Measurements from ENCODE around the gene STX11. TPM values are rescaled to one million over a fixed set of nuclear protein-coding genes. Genes with fewer than 3 reads are reported as not detected.

The STX11 gene
- total RNA-seq, 1 donor from 2014 or later = 6.8 TPM

- DNase-seq = no peak
- Histone ChIP-seq H3K9me3 (replicated peaks) (no peaks in the 10 kb centered on the region), H3K27me3 (ENCODE audit: low read depth) (no peaks in the 10 kb centered on the region), H3K4me1 (no peaks in the 10 kb centered on the region), H3K4me3 (no peak overlapping the region), H3K27ac (replicated peaks) (no peak overlapping the region), H3K36me3 (no peaks in the 10 kb centered on the region)
- no peak for TF ChIP-seq CTCF (IDR thresholded peaks at IDR 0.05; ENCODE audit: borderline replicate concordance)
- intact Hi-C loops (cut with micrococcal nuclease) = no loop called here
Measured at GRCh38 chr6:144110210-144110609, 40.1 kb upstream of the STX11 start.

DNA sequence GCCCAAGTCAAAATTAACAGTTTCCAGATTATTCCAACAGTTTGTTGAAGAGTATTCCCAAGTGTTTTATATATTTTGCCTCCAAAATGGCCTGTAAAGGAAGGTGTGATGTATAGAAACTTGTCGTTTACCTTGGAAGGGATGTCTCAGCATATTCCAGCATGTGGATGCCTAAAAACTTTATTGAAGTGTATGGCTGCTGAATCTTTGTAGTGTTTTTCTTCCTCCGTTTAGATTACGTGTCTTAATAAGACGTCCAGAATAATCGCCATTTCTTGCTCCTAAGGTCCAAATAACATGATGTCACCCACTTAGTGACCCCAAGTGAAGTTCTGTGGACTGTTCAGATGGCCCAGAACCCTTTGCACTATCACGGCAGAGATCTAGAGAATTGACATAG is 37.0 kb upstream of the STX11 start:
- no peaks in the 10 kb centered on the region for H3K36me3 ChIP-seq
- no peak overlapping the region for H3K4me3 ChIP-seq
- no peaks in the 10 kb centered on the region for H3K9me3 ChIP-seq (replicated peaks)
- no peak overlapping the region for H3K27ac ChIP-seq (replicated peaks)
- DNase-seq = no peak
- H3K4me1 ChIP-seq = no peaks in the 10 kb centered on the region
- TF ChIP-seq CTCF (IDR thresholded peaks at IDR 0.05; ENCODE audit: borderline replicate concordance) = no peak
- no peaks in the 10 kb centered on the region for H3K27me3 ChIP-seq (ENCODE audit: low read depth)
- intact Hi-C loops (cut with micrococcal nuclease) = no loop called here

- H3K4me3 ChIP-seq = no peak overlapping the region
- H3K36me3 ChIP-seq = no peaks in the 10 kb centered on the region
- intact Hi-C loops (cut with micrococcal nuclease) = no loop called here
- no peak for DNase-seq
- no peak for TF ChIP-seq CTCF (IDR thresholded peaks at IDR 0.05; ENCODE audit: borderline replicate concordance)
- no peak overlapping the region for H3K27ac ChIP-seq (replicated peaks)
- no peaks in the 10 kb centered on the region for H3K9me3 ChIP-seq (replicated peaks)
- no peaks in the 10 kb centered on the region for H3K27me3 ChIP-seq (ENCODE audit: low read depth)
- no peaks in the 10 kb centered on the region for H3K4me1 ChIP-seq
Measured at GRCh38 chr6:144115219-144115618, 35.1 kb upstream of the STX11 start.

DNA sequence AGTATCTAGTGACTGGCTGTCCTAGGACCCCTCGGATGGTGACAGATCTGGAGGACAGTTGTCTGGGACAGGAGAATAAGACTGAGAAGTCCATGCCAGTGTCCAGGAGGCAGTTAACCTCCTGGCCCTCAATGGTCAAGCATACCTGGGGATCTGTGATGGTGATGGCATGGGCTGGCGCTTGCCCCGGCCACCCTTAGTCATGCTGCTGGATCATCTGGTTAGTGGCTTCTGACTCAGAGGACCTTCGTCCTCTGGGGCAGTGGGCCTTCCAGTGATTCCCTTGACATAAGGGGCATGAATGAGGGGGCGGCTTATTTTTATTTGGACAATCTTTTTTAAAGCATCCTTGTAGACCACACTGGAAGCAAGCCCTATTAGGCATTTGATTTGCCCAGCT is 30.9 kb upstream of the STX11 start:
- TF ChIP-seq CTCF (IDR thresholded peaks at IDR 0.05; ENCODE audit: borderline replicate concordance) = no peak
- intact Hi-C loops (cut with micrococcal nuclease) = no loop called here
- no peaks in the 10 kb centered on the region for H3K27me3 ChIP-seq (ENCODE audit: low read depth)
- H3K27ac ChIP-seq (replicated peaks) = no peak overlapping the region
- no peaks in the 10 kb centered on the region for H3K36me3 ChIP-seq
- no peaks in the 10 kb centered on the region for H3K4me1 ChIP-seq
- no peak overlapping the region for H3K4me3 ChIP-seq
- no peaks in the 10 kb centered on the region for H3K9me3 ChIP-seq (replicated peaks)
- no peak for DNase-seq

GRCh38 chr6:144122861-144123260 is 27.5 kb upstream of the STX11 start:
- intact Hi-C loops (cut with micrococcal nuclease) = no loop called here
- H3K27ac ChIP-seq (replicated peaks) = no peak overlapping the region
- H3K9me3 ChIP-seq (replicated peaks) = no peaks in the 10 kb centered on the region
- no peak for DNase-seq
- no peaks in the 10 kb centered on the region for H3K27me3 ChIP-seq (ENCODE audit: low read depth)
- no peak overlapping the region for H3K4me3 ChIP-seq
- TF ChIP-seq CTCF (IDR thresholded peaks at IDR 0.05; ENCODE audit: borderline replicate concordance) = no peak
- H3K36me3 ChIP-seq = no peaks in the 10 kb centered on the region
- H3K4me1 ChIP-seq = no peaks in the 10 kb centered on the region

- H3K9me3 ChIP-seq (replicated peaks) = no peaks in the 10 kb centered on the region
- no peak for TF ChIP-seq CTCF (IDR thresholded peaks at IDR 0.05; ENCODE audit: borderline replicate concordance)
- no peak for DNase-seq
- H3K27ac ChIP-seq (replicated peaks) = no peak overlapping the region
- H3K27me3 ChIP-seq (ENCODE audit: low read depth) = no peaks in the 10 kb centered on the region
- intact Hi-C loops (cut with micrococcal nuclease) = no loop called here
- no peaks in the 10 kb centered on the region for H3K36me3 ChIP-seq
- H3K4me3 ChIP-seq = no peak overlapping the region
- H3K4me1 ChIP-seq = no peaks in the 10 kb centered on the region
Measured at GRCh38 chr6:144123421-144123820, 26.9 kb upstream of the STX11 start.

All from left ventricle myocardium inferior (tissue), 1 donor.